HEK293T (cell line): Measurements from ENCODE around the gene MICU1.

Experiments used
- HDGF ChIP-seq: fragments of 450-650 bp; IDR thresholded peaks from 2 replicates; pipeline ENCODE4 v1.6.1; 2017; ENCODE audit warnings: antibody characterized with exemption, borderline replicate concordance
- ZNF384 ChIP-seq: fragments of 450-650 bp; IDR thresholded peaks from 2 replicates; pipeline ENCODE4 v1.6.1; 2016

DNA sequence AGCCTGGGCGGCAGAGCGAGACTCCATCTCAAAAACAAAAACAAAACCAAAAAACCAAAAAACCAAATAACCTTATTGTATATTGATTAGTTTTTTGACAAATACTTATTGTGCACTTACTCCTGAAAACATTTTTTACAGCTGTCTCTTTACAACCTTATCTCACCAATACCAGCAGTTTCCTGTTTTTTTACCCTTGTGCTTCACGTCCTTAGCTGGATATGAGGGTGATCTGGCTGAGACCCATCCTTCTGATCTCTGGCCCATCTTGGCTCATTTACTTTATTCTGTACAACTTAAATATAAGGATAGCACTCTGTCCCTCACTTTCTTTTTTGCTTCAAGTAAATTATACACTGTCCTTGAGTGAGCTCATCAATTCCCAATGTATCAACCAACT is 166.6 kb downstream of the MICU1 start:
- TF ChIP-seq HDGF (no peak), ZNF384 (no peak)
